CD14-positive monocyte (primary cell): ENCODE measurements around the gene ASTN2. TPM values are rescaled to one million over a fixed set of nuclear protein-coding genes. Genes with fewer than 3 reads are reported as not detected.
"Not testable (repeated sequence)": the region's sequence is repeated elsewhere in the genome, so short reads cannot be mapped to it uniquely, and the experiment has no call there.

Experiments
- DNase-seq, 3 donors: peaks; one replicate each; pipeline ENCODE4 v3.0.0-alpha.2; 2011 to 2022
- H2AFZ ChIP-seq: 2 replicates; pipeline ENCODE4 v1.6.0; 2012; ENCODE audit warnings: mild to moderate bottlenecking, low read depth, low read length, inconsistent platforms; ENCODE audit not compliant: insufficient read depth, poor library complexity, severe bottlenecking
- H3K27ac ChIP-seq, 2 donors: 1 replicate in 1 of 2; 2 replicates in 1 of 2; pipeline ENCODE4 v1.5.1; 2012 to 2013; ENCODE audit warnings: low read length in 2 of 2, control low read depth in 1 of 2, inconsistent platforms in 1 of 2, low read depth in 1 of 2, mild to moderate bottlenecking in 1 of 2
- H3K27me3 ChIP-seq, 2 donors: one replicate each; pipeline versions ENCODE4 v1.6.0 to v1.6.1; 2011 to 2013; ENCODE audit warnings: low read length in 2 of 2; ENCODE audit not compliant: control insufficient read depth in 2 of 2, insufficient read depth in 2 of 2
- H3K36me3 ChIP-seq, 2 donors: replicated peaks in 1 of 2; 1 replicate in 1 of 2; 2 replicates in 1 of 2; pipeline versions ENCODE4 v1.5.1 to v1.6.1; 2012 to 2013; ENCODE audit warnings: low read length in 2 of 2, control low read depth in 1 of 2, inconsistent platforms in 1 of 2, mild to moderate bottlenecking in 1 of 2; ENCODE audit not compliant: insufficient read depth in 2 of 2, control insufficient read depth in 1 of 2
- H3K4me1 ChIP-seq, 2 donors: 1 replicate in 1 of 2; 2 replicates in 1 of 2; pipeline versions ENCODE4 v1.5.1 to v1.6.1; 2012 to 2013; ENCODE audit warnings: low read length in 2 of 2, control low read depth in 1 of 2, inconsistent platforms in 1 of 2, mild to moderate bottlenecking in 1 of 2, moderate library complexity in 1 of 2; ENCODE audit not compliant: insufficient read depth in 2 of 2, control insufficient read depth in 1 of 2
- H3K4me2 ChIP-seq: replicated peaks from 2 replicates; pipeline ENCODE3; 2012; ENCODE audit warnings: low read length, moderate library complexity, mild to moderate bottlenecking; ENCODE audit not compliant: poor library complexity, severe bottlenecking; ENCODE audit errors: extremely low read depth
- H3K4me3 ChIP-seq, 3 experiments: fragments of 200-600 bp in 1 of 3; sonication (generic) in 1 of 3; replicated peaks in 1 of 3; 1 replicate in 2 of 3; 2 replicates in 1 of 3; pipeline ENCODE4 v1.5.1; 2011 to 2013; ENCODE audit warnings: low read length in 3 of 3, mild to moderate bottlenecking in 3 of 3, control low read depth in 2 of 3, low read depth in 2 of 3, inconsistent platforms in 1 of 3, moderate library complexity in 1 of 3
- H3K79me2 ChIP-seq: 2 replicates; pipeline ENCODE4 v1.6.0; 2012; ENCODE audit warnings: mild to moderate bottlenecking, control low read depth, inconsistent platforms, low read length, moderate library complexity; ENCODE audit not compliant: insufficient read depth
- H3K9ac ChIP-seq: 2 replicates; pipeline ENCODE4 v1.6.0; 2017; ENCODE audit warnings: low read length, mild to moderate bottlenecking; ENCODE audit not compliant: insufficient read depth, poor library complexity, severe bottlenecking
- H3K9me3 ChIP-seq, 2 donors: replicated peaks in 1 of 2; 1 replicate in 1 of 2; 2 replicates in 1 of 2; pipeline versions ENCODE4 v1.5.1 to v1.6.1; 2012 to 2013; ENCODE audit warnings: low read length in 2 of 2, control low read depth in 1 of 2; ENCODE audit not compliant: control insufficient read depth in 1 of 2, insufficient read depth in 1 of 2
- H4K20me1 ChIP-seq: 2 replicates; pipeline ENCODE4 v1.6.0; 2012; ENCODE audit warnings: mild to moderate bottlenecking, low read length, control low read depth, moderate library complexity; ENCODE audit not compliant: insufficient read depth
- H3K27ac Mint-ChIP-seq, 7 donors: one replicate each; pipeline ENCODE4 v1.8.0; 2020; ENCODE audit warnings: mild to moderate bottlenecking in 7 of 7, mixed read lengths in 7 of 7, moderate library complexity in 6 of 7, inconsistent platforms in 2 of 7
- H3K27me3 Mint-ChIP-seq, 3 donors: one replicate each; pipeline ENCODE4 v1.8.0; 2021 to 2022; ENCODE audit warnings: low read depth in 3 of 3, mild to moderate bottlenecking in 3 of 3, mixed read lengths in 3 of 3, moderate library complexity in 3 of 3, inconsistent platforms in 1 of 3
- H3K36me3 Mint-ChIP-seq, 2 donors: one replicate each; pipeline ENCODE4 v1.8.0; 2020; ENCODE audit warnings: mixed read lengths in 2 of 2, inconsistent platforms in 1 of 2, mild to moderate bottlenecking in 1 of 2
- H3K4me1 Mint-ChIP-seq: one replicate; pipeline ENCODE4 v1.8.0; 2020; ENCODE audit warnings: mild to moderate bottlenecking, mixed read lengths
- H3K4me3 Mint-ChIP-seq, 2 donors: one replicate each; pipeline ENCODE4 v1.8.0; 2020; ENCODE audit warnings: mild to moderate bottlenecking in 2 of 2, mixed read lengths in 2 of 2, moderate library complexity in 1 of 2
- H3K9me3 Mint-ChIP-seq, 7 donors: one replicate each; pipeline ENCODE4 v1.8.0; 2020 to 2022; ENCODE audit warnings: mixed read lengths in 7 of 7, mild to moderate bottlenecking in 6 of 7, moderate library complexity in 6 of 7, inconsistent platforms in 2 of 7
- WGBS: methylation state at CpG from one replicate; pipeline ENCODE4 v1.1.5; 2013; ENCODE audit warnings: missing lambda C conversion rate; ENCODE audit not compliant: insufficient coverage; 5-methylcytosine and 5-hydroxymethylcytosine counted together
- intact Hi-C, 2 donors: fragments of 100-400 bp; cut with micrococcal nuclease; formaldehyde crosslinking; loops; one replicate each; pipeline versions ENCODE4 v1.15.0 to v1.15.1; 2023
- polyA plus RNA-seq, 3 donors: library from polyadenylated mRNA; depleted of rRNA in 1 of 3; unstranded in 2 of 3; stranded (reverse) in 1 of 3; fragments of 300-500 nt in 2 of 3; fragments of >200 nt in 1 of 3; fragmentation: Illumina TruSeq in 2 of 3; gene quantifications; 1 replicate in 2 of 3; 2 replicates in 1 of 3; pipeline ENCODE4 v1.2.3, GENCODE V29; 2012 to 2021
- TF ChIP-seq, protein P1 (sequence below): fragments of 200-600 bp; IDR thresholded peaks from one replicate; pipeline ENCODE4 v1.8.0; 2022; ENCODE audit warnings: antibody characterized with exemption, mild to moderate bottlenecking

Gene ASTN2
- polyA plus RNA-seq, 3 donors, result not detected

DNA sequence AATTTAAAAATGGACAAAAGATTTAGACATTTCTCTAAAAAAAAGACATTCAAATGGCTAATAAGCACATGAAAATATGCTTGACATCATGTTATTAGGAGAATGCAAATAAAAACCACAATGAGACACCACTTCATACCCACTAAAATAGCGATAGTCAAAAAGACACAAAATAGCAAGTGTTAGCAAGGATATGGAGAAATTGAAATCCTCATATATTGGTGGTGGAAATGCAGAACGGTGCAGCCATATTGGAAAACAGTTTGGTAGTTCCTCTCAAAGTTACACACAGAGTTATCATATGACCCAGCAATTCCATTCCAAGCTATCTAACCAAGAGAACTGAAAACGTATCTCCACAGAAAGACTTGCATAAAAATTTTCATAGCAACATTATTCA is 955.3 kb downstream of the ASTN2 start:
- Mint-ChIP-seq H3K4me3 (no peak overlapping the region), H3K9me3 (peaks cover 5 to 12% (median 10%) of the 10 kb centered on the region in 7 donors), H3K27ac (no peak overlapping the region), H3K4me1 (no peaks in the 10 kb centered on the region), H3K27me3 (peaks cover 0 to 5% (median 1%) of the 10 kb centered on the region in 3 donors), H3K36me3 (no peaks in the 10 kb centered on the region)
- Histone ChIP-seq H3K4me3 (no peak overlapping the region), H3K4me2 (no peak overlapping the region), H2AFZ (no peak overlapping the region), H3K9me3 (peaks cover 0 to 4% of the 10 kb centered on the region in 2 donors), H3K36me3 (no peaks in the 10 kb centered on the region), H3K27me3 (no peaks in the 10 kb centered on the region), H3K9ac (no peak overlapping the region), H4K20me1 (no peaks in the 10 kb centered on the region), H3K27ac (no peak overlapping the region), H3K79me2 (no peaks in the 10 kb centered on the region), H3K4me1 (no peaks in the 10 kb centered on the region)
- no peak for DNase-seq
- TF ChIP-seq, protein P1, sequence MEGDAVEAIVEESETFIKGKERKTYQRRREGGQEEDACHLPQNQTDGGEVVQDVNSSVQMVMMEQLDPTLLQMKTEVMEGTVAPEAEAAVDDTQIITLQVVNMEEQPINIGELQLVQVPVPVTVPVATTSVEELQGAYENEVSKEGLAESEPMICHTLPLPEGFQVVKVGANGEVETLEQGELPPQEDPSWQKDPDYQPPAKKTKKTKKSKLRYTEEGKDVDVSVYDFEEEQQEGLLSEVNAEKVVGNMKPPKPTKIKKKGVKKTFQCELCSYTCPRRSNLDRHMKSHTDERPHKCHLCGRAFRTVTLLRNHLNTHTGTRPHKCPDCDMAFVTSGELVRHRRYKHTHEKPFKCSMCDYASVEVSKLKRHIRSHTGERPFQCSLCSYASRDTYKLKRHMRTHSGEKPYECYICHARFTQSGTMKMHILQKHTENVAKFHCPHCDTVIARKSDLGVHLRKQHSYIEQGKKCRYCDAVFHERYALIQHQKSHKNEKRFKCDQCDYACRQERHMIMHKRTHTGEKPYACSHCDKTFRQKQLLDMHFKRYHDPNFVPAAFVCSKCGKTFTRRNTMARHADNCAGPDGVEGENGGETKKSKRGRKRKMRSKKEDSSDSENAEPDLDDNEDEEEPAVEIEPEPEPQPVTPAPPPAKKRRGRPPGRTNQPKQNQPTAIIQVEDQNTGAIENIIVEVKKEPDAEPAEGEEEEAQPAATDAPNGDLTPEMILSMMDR, result no peak
- WGBS, result 100% methylated on average over 1 of the region's 3 CpGs
- intact Hi-C loops, result loop anchor here in 1 of 2 donors (5.0 kb wide), 1 partner anchor 408 kb away; no protein-coding TSS in a partner anchor

DNA sequence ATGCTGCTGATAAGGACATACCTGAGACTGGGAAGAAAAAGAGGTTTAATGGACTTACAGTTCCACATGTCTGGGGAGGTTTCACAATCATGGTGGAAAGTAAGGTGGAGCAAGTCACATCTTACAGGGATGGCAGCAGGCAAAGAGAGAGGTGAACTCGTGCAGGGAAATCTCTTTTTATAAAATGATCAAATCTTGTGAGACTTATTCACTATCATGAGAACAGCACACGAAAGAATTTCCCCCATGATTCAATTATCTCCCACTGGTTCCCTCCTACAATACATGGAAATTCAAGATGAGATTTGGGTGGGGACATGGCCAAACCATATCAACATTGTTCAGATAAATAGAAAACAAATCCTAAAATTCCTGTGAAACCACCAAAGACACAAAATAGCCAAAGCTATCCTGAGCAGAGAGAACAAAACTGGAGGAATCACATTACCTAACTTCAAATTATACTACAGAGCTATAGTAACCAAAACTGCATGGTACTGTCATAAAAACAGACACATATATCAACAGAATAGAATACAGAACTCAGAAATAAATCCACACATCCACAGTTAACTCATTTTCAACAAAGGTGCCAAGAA is 958.3 kb downstream of the ASTN2 start:
- no peaks in the 10 kb centered on the region for H4K20me1 ChIP-seq
- Mint-ChIP-seq H3K4me1 (no peaks in the 10 kb centered on the region), H3K9me3 (peaks cover 5 to 14% (median 10%) of the 10 kb centered on the region in 7 donors), H3K36me3 (no peaks in the 10 kb centered on the region), H3K27me3 (peaks cover 0 to 2% (median 1%) of the 10 kb centered on the region in 3 donors), H3K27ac (no peak overlapping the region), H3K4me3 (no peak overlapping the region)
- no peaks in the 10 kb centered on the region for H3K79me2 ChIP-seq
- H3K9ac ChIP-seq, result no peak overlapping the region
- no CpG with 5 or more reads among the region's 2 CpGs for WGBS
- intact Hi-C loops, result loop anchor here in 1 of 2 donors (5.0 kb wide), 1 partner anchor 411 kb away; no protein-coding TSS in a partner anchor
- H3K27ac ChIP-seq, result no peak overlapping the region
- H3K4me3 ChIP-seq, result no peak overlapping the region
- H3K27me3 ChIP-seq, result no peaks in the 10 kb centered on the region
- H3K4me2 ChIP-seq, result no peak overlapping the region
- no peak for DNase-seq
- no peaks in the 10 kb centered on the region for H3K4me1 ChIP-seq
- H2AFZ ChIP-seq, result no peak overlapping the region
- TF ChIP-seq, protein P1, result no peak
- peaks cover 0 to 4% of the 10 kb centered on the region in 2 donors for H3K9me3 ChIP-seq
- H3K36me3 ChIP-seq, result no peaks in the 10 kb centered on the region

DNA sequence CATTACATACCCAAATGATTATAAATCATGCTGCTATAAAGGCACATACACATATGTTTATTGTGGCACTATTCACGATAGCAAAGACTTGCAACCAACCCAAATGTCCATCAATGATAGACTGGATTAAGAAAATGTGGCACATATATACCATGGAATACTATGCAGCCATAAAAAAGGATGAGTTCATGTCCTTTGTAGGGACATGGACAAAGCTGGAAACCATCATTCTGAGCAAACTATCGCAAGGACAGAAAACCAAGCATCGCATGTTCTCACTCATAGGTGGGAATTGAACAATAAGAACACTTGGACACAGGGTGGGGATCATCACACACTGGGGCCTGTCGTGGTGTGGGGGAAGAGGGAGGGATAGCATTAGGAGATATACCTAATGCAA is 960.3 kb downstream of the ASTN2 start:
- H3K4me3 ChIP-seq, H3K4me3 Mint-ChIP-seq, H3K27me3 ChIP-seq, intact Hi-C loops, H3K4me1 Mint-ChIP-seq, H3K9ac ChIP-seq, H2AFZ ChIP-seq, H3K27ac ChIP-seq, H3K36me3 Mint-ChIP-seq, H3K4me1 ChIP-seq, H3K36me3 ChIP-seq, H3K27me3 Mint-ChIP-seq, H3K9me3 ChIP-seq, H4K20me1 ChIP-seq, H3K4me2 ChIP-seq, DNase-seq, H3K27ac Mint-ChIP-seq, H3K79me2 ChIP-seq: not testable (repeated sequence)
- WGBS, result 100% methylated on average over 2 of the region's 4 CpGs
- peaks cover 5 to 14% (median 10%) of the 10 kb centered on the region in 7 donors for H3K9me3 Mint-ChIP-seq
